ENCODE data around the gene FAM131C. TPM values are rescaled to one million over a fixed set of nuclear protein-coding genes. Genes with fewer than 3 reads are reported as not detected.

The FAM131C gene
- total and polyA plus RNA-seq, 10 of the 15 experiments (the other 5 are each of a cell fraction or from before 2014, with no cell fraction given) = 0.03 TPM; not detected in 9

DNA sequence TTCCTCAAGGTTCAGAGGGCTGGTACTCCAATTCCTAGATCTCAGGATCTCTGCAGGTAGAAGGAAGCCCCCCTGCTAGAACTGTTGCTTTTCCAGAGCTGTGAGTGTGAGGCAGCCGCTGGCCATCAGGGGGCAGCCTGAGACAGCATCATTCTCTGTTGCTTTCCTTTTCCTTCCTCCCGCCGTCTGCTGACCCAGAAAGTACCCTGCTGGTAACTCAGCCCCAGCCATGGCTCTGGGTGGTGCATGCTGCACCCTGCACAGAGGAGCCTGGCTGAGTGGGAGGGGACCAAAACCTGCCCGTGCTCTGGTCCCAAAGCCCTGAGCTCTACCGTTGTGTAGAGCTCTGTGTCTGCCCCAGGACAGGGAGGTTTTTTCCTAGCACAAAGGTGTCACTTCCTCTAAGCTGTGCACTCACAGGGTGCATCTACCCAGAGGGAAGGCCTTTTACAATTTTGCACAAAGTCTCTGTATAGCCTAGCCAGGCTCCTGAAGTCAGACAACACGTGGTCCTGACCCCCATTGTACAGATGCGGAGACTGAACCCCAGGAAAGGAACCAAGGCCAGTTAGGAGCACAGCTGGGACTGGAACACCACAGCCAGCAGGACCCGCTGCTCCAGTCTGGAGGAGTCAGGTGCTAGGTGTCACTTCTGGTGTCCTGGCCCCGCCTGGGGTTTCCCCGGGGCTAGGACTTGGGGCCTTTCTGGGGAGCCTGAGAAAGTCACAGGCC, 5.6 kb upstream of the FAM131C start:
- ChIA-PET RAD21 (ENCODE audit: unreplicated experiment) (interaction anchor here (0.6 to 9.7 kb wide), 29 partner anchors 9 to 542 kb away, joined by 3 to 223 read pairs (median 4); no protein-coding TSS in a partner anchor), CTCF (interaction anchor here (0.6 to 10.0 kb wide), 47 partner anchors 10 to 873 kb away, joined by 3 to 375 read pairs (median 4); partner anchors contain the start of genes FBXO42 and NECAP2), SMC1A (ENCODE audit: uncharacterized antibody, unreplicated experiment) (interaction anchor here (0.5 to 4.9 kb wide), 25 partner anchors 8 to 287 kb away, joined by 3 to 63 read pairs (median 4); partner anchors contain the start of genes CPLANE2, EPHA2 and SZRD1), POLR2A (interaction anchor here (0.7 to 1.0 kb wide), 2 partner anchors 111 to 284 kb away, joined by 4 read pairs; no protein-coding TSS in a partner anchor)
- no TSS peak for BruUV-seq (replicated peaks)
- Histone ChIP-seq H3K27ac (ENCODE audit: control insufficient read depth, insufficient read depth) (peak overlapping the region; percentile 0; the same call in 1 of the 2 replicates), H3K36me3 (ENCODE audit: control insufficient read depth in 2 of 2, insufficient read depth in 2 of 2, low read length in 1 of 2) (no peaks in the 10 kb centered on the region), H3K4me3 (peak overlapping the region; percentile 38; the same call in 1 of the 2 replicates), H3K9me3 (replicated peaks; ENCODE audit: control insufficient read depth, insufficient read depth, low read length) (no peaks in the 10 kb centered on the region), H3K79me2 (ENCODE audit: control insufficient read depth, insufficient read depth, low read length) (no peaks in the 10 kb centered on the region), H2AFZ (ENCODE audit: control insufficient read depth, low read depth, low read length) (peak overlapping the region; percentile 65), H3K27me3 (replicated peaks in 1 of 2; ENCODE audit: control insufficient read depth in 2 of 2, insufficient read depth in 2 of 2, low read length in 1 of 2) (no peaks in the 10 kb centered on the region), H4K20me1 (ENCODE audit: control insufficient read depth, insufficient read depth) (no peaks in the 10 kb centered on the region), H3K4me2 (ENCODE audit: control insufficient read depth, insufficient read depth) (peak overlapping the region; percentile 58), H3K4me1 (ENCODE audit: control insufficient read depth, insufficient read depth, low read length) (peaks cover 8% of the 10 kb centered on the region), H3K9ac (ENCODE audit: control insufficient read depth, insufficient read depth, low read length) (no peak overlapping the region)
- 24% methylated on average over 10 of the region's 10 CpGs for WGBS (ENCODE audit: insufficient coverage, insufficient replicate concordance, low lambda C conversion rate, missing lambda C conversion rate)
- FAIRE-seq = peak; percentile 91
- in situ Hi-C loops (cut with MboI) = loop anchor here (5.0 kb wide), 2 partner anchors 163 to 283 kb away; no protein-coding TSS in a partner anchor
- intact Hi-C loops (cut with micrococcal nuclease; ENCODE audit: unreplicated experiment) = loop anchor here (1.0 to 2.0 kb wide), 2 partner anchors 108 to 284 kb away; no protein-coding TSS in a partner anchor
- peak; percentile 49 for DNase-seq (ENCODE audit: low read depth, low spot score)
- ATAC-seq = peak; percentile 88
- TF ChIP-seq SMC3 (IDR thresholded peaks at IDR 0.05; ENCODE audit: borderline replicate concordance, low read length) = peak; percentile 94
- peak; percentile 78; the same call in 1 of the 2 replicates for TF ChIP-seq RB1 (IDR thresholded peaks at IDR 0.05; ENCODE audit: borderline replicate concordance)
- TF ChIP-seq DPF2 (IDR thresholded peaks at IDR 0.05) = 0 out of 2 replicates have a peak, but pooled peaks have one; percentile 38
- no peak for TF ChIP-seq NFYA (IDR thresholded peaks at IDR 0.05; ENCODE audit: borderline replicate concordance, low read depth, low read length)
- TF ChIP-seq BHLHE40 (IDR thresholded peaks at IDR 0.05; ENCODE audit: borderline replicate concordance in 1 of 2, low read depth in 2 of 2, low read length in 1 of 2) = peak in 1 of 2 experiments; percentile 8; a peak in 1 of 4 replicates
- TF ChIP-seq MYC (IDR thresholded peaks at IDR 0.05; ENCODE audit: insufficient read depth, insufficient read length, insufficient replicate concordance, low read length, severe bottlenecking) = no peak
- 0 out of 2 replicates have a peak, but pooled peaks have one; percentile 34 for TF ChIP-seq YY1 (IDR thresholded peaks at IDR 0.05; ENCODE audit: low read depth, low read length)
- TF ChIP-seq HSF1 (IDR thresholded peaks at IDR 0.05; ENCODE audit: low read depth, low read length) = no peak
- TF ChIP-seq IKZF1 (conservative IDR thresholded peaks at IDR 0.05) = peak; percentile 67
- no peak for TF ChIP-seq SRF (IDR thresholded peaks at IDR 0.05; ENCODE audit: low read depth in 2 of 2, low read length in 2 of 2)
- peak; percentile 41; the same call in 1 of the 2 replicates for TF ChIP-seq SMARCA5 (IDR thresholded peaks at IDR 0.05)
- no peak for TF ChIP-seq CHD4 (IDR thresholded peaks at IDR 0.05)
- TF ChIP-seq, protein P1, sequence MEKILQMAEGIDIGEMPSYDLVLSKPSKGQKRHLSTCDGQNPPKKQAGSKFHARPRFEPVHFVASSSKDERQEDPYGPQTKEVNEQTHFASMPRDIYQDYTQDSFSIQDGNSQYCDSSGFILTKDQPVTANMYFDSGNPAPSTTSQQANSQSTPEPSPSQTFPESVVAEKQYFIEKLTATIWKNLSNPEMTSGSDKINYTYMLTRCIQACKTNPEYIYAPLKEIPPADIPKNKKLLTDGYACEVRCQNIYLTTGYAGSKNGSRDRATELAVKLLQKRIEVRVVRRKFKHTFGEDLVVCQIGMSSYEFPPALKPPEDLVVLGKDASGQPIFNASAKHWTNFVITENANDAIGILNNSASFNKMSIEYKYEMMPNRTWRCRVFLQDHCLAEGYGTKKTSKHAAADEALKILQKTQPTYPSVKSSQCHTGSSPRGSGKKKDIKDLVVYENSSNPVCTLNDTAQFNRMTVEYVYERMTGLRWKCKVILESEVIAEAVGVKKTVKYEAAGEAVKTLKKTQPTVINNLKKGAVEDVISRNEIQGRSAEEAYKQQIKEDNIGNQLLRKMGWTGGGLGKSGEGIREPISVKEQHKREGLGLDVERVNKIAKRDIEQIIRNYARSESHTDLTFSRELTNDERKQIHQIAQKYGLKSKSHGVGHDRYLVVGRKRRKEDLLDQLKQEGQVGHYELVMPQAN (conservative IDR thresholded peaks at IDR 0.05) = no peak
- TF ChIP-seq, protein P2, sequence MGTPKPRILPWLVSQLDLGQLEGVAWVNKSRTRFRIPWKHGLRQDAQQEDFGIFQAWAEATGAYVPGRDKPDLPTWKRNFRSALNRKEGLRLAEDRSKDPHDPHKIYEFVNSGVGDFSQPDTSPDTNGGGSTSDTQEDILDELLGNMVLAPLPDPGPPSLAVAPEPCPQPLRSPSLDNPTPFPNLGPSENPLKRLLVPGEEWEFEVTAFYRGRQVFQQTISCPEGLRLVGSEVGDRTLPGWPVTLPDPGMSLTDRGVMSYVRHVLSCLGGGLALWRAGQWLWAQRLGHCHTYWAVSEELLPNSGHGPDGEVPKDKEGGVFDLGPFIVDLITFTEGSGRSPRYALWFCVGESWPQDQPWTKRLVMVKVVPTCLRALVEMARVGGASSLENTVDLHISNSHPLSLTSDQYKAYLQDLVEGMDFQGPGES (IDR thresholded peaks at IDR 0.05) = 0 out of 2 replicates have a peak, but pooled peaks have one; percentile 22
- TF ChIP-seq BMI1 (IDR thresholded peaks at IDR 0.05; ENCODE audit: borderline replicate concordance) = no peak
- no peak for TF ChIP-seq ZNF217 (IDR thresholded peaks at IDR 0.05)
- no peak for TF ChIP-seq FOXK2 (IDR thresholded peaks at IDR 0.05)
- TF ChIP-seq HDGF (IDR thresholded peaks at IDR 0.05) = 0 out of 2 replicates have a peak, but pooled peaks have one; percentile 37
- peak; percentile 28 to 29; a peak in 2 of 4 replicates for TF ChIP-seq IKZF2 (IDR thresholded peaks at IDR 0.05)

Measured in GM12878 (cell line).